Heart left ventricle (tissue), 13 donors: ENCODE measurements around the gene ITGA11.

ENCODE experiments used
- POLR2A ChIP-seq, 2 donors: fragments of 450-650 bp; IDR thresholded peaks; one replicate each; pipeline ENCODE4 v1.6.1; 2017; ENCODE audit warnings: antibody characterized with exemption in 2 of 2, mild to moderate bottlenecking in 2 of 2, moderate library complexity in 2 of 2
- TF ChIP-seq, protein P1 (sequence below), 12 donors: fragments of 200-600 bp; sonication (generic) in 4 of 12; IDR thresholded peaks; one replicate each; pipeline versions ENCODE4 v1.5.0 to v1.8.0; 2018 to 2022; ENCODE audit warnings: antibody characterized with exemption in 12 of 12, mild to moderate bottlenecking in 5 of 12
- donor health status: ischemic (EF 13 %, LVEDD 7.1; RV severe dilation, severe dysfunction).
- donor health status: DM: no; HTN: yes; CAD: no.
- donor health status: DM: no; HTN: no; CAD: no.
- donor health status: ischemic (EF 25% LVEDD 6.9; RV normal size, moderate dysfunction).
- donor health status: ischemic (EF 25% LVEDD 5.7; RV mildly dilated, moderate dysfunction).
- donor health status: ischemic (EF 35%, LVEDD 5.7; RV mildly dilated, moderate dysfunction).
- donor health status: nonischemic (EF 11% LVEDD 7.7; RV severe dilation, severe dysfunction).
- donor health status: DM: yes; HTN: yes; CAD: no.
- donor health status: PGD.
- donor health status: ischemic (EF 29% LVEDD 5.4; RV normal size, mild dysfunction).
- donor health status: nonischemic (EF 23%, LVEDD 6.1; RV moderate dilation, normal function).

GRCh38 chr15:68312701-68313204 is 119.2 kb downstream of the ITGA11 start:
- TF ChIP-seq, protein P1, sequence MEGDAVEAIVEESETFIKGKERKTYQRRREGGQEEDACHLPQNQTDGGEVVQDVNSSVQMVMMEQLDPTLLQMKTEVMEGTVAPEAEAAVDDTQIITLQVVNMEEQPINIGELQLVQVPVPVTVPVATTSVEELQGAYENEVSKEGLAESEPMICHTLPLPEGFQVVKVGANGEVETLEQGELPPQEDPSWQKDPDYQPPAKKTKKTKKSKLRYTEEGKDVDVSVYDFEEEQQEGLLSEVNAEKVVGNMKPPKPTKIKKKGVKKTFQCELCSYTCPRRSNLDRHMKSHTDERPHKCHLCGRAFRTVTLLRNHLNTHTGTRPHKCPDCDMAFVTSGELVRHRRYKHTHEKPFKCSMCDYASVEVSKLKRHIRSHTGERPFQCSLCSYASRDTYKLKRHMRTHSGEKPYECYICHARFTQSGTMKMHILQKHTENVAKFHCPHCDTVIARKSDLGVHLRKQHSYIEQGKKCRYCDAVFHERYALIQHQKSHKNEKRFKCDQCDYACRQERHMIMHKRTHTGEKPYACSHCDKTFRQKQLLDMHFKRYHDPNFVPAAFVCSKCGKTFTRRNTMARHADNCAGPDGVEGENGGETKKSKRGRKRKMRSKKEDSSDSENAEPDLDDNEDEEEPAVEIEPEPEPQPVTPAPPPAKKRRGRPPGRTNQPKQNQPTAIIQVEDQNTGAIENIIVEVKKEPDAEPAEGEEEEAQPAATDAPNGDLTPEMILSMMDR (IDR thresholded peaks at IDR 0.05) = no peak
- no peak for TF ChIP-seq POLR2A (IDR thresholded peaks at IDR 0.05)
